ENCODE results near the gene USP3. TPM values are rescaled to one million over a fixed set of nuclear protein-coding genes. Genes with fewer than 3 reads are reported as not detected.

USP3 gene
- total RNA-seq, 2 donors from 2014 or later: 51.5 to 52.5 TPM

DNA sequence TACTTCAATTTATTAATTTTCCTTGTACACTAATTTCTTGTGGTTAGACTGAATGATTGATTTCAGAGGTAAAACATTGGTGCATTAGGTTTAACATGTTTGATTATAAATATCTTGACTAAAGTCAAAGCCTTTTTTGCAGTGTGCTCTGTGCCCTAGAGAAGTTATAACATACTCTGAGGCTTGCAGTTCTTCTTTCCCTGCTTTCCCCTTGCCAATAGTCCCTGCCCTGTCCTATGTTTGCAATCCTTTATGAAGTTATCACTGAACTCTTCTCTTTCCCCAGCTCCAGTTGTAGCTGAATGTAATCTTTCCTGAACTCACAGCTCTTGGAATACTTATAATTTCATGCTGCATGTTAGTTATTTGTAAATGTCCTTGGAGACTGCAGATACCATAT is 35.6 kb downstream of the USP3 start:
- TF ChIP-seq, protein P1, sequence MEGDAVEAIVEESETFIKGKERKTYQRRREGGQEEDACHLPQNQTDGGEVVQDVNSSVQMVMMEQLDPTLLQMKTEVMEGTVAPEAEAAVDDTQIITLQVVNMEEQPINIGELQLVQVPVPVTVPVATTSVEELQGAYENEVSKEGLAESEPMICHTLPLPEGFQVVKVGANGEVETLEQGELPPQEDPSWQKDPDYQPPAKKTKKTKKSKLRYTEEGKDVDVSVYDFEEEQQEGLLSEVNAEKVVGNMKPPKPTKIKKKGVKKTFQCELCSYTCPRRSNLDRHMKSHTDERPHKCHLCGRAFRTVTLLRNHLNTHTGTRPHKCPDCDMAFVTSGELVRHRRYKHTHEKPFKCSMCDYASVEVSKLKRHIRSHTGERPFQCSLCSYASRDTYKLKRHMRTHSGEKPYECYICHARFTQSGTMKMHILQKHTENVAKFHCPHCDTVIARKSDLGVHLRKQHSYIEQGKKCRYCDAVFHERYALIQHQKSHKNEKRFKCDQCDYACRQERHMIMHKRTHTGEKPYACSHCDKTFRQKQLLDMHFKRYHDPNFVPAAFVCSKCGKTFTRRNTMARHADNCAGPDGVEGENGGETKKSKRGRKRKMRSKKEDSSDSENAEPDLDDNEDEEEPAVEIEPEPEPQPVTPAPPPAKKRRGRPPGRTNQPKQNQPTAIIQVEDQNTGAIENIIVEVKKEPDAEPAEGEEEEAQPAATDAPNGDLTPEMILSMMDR (conservative IDR thresholded peaks at IDR 0.05): no peak
- H3K27ac Mint-ChIP-seq: no peak overlapping the region
- no peaks in the 10 kb centered on the region for H3K9me3 Mint-ChIP-seq
- no peak for DNase-seq
- H3K4me3 Mint-ChIP-seq: no peak overlapping the region
- peaks cover 55% of the 10 kb centered on the region for H3K4me1 Mint-ChIP-seq
- peaks cover 12% of the 10 kb centered on the region for H3K36me3 Mint-ChIP-seq (ENCODE audit: low read depth)
- H3K27ac ChIP-seq (ENCODE audit: low read depth, low read length): no peak overlapping the region
- H3K27me3 ChIP-seq (ENCODE audit: control insufficient read depth, insufficient read depth, low read length, poor library complexity, severe bottlenecking): no peaks in the 10 kb centered on the region
- peaks cover 35% of the 10 kb centered on the region for H3K36me3 ChIP-seq (ENCODE audit: control insufficient read depth, insufficient read depth, low read length)
- H3K27me3 Mint-ChIP-seq (ENCODE audit: insufficient read depth): no peaks in the 10 kb centered on the region
- H3K9ac ChIP-seq (ENCODE audit: extremely low read depth, low read length, poor library complexity, severe bottlenecking): no peak overlapping the region
- no peaks in the 10 kb centered on the region for H3K9me3 ChIP-seq (ENCODE audit: control insufficient read depth, low read length)
- peaks cover 9% of the 10 kb centered on the region for H3K4me1 ChIP-seq (ENCODE audit: control insufficient read depth, insufficient read depth, low read length)
- H3K4me3 ChIP-seq (ENCODE audit: low read length): no peak overlapping the region

DNA sequence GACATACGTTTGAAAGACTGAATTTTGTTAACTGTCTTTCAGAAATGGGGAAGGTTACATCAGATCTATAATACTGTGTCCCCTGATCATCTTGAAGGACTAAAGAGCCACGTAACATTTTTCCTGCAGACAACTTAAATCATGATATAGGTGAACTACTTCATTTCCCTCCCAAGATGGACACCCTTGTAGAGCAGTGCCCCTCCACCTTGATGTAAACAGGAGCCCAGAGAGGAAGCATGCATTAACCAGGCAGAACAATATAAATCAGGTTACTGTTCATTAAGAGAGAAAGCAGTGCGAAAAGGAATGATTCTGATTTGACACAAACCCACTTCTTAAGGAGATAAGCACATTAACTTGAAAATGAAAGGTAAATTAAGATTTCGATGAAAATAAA is 36.1 kb downstream of the USP3 start:
- TF ChIP-seq, protein P1 (conservative IDR thresholded peaks at IDR 0.05): no peak
- Histone ChIP-seq H3K4me1 (ENCODE audit: control insufficient read depth, insufficient read depth, low read length) (peaks cover 9% of the 10 kb centered on the region), H3K36me3 (ENCODE audit: control insufficient read depth, insufficient read depth, low read length) (peaks cover 39% of the 10 kb centered on the region), H3K27ac (ENCODE audit: low read depth, low read length) (no peak overlapping the region), H3K9ac (ENCODE audit: extremely low read depth, low read length, poor library complexity, severe bottlenecking) (no peak overlapping the region), H3K9me3 (ENCODE audit: control insufficient read depth, low read length) (no peaks in the 10 kb centered on the region), H3K27me3 (ENCODE audit: control insufficient read depth, insufficient read depth, low read length, poor library complexity, severe bottlenecking) (no peaks in the 10 kb centered on the region), H3K4me3 (ENCODE audit: low read length) (no peak overlapping the region)
- H3K27me3 Mint-ChIP-seq (ENCODE audit: insufficient read depth): no peaks in the 10 kb centered on the region
- WGBS, 2 experiments (ENCODE audit: insufficient coverage in 1 of 2, insufficient read length in 1 of 2): 84 to 100% methylated on average over 2 to 3 of the region's 4 CpGs
- no peak overlapping the region for H3K27ac Mint-ChIP-seq
- peaks cover 12% of the 10 kb centered on the region for H3K36me3 Mint-ChIP-seq (ENCODE audit: low read depth)
- peaks cover 50% of the 10 kb centered on the region for H3K4me1 Mint-ChIP-seq
- H3K9me3 Mint-ChIP-seq: no peaks in the 10 kb centered on the region
- no peak for DNase-seq
- no peak overlapping the region for H3K4me3 Mint-ChIP-seq

DNA sequence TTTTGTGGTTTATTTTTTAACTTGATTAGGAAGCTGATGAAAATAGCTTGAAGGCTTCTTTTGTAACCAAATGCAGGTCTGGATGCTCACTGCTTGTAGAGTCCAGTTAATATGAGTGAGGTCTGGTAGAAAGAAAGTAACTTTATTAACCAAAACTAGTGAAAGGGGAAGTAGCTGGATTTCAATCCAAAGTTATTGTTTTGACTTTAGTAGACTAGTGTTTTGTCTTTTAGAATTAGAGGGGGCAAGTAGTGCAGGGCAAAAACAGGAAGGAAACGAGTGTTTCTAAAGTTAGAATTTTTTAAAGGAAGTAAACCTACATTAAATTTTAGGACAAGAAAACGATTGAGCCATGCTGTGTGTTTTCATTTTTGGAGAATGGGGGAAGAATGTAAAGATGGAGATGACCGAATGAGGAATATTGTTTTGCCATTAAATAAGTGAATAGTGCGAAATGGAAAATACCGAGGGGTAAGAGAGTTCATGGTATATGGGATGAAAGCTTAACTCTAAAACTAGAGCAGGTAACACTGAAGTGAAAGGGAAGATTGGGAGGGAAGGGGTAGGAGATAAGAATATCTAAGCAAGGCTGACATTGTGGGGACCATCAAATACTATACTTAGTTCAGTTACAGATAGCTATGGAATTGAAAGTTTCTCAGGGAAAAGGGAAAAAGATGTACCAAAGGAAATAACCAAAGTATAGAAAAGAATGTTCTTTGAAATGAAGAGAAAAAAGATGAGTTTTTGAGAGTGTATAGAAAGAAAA is 40.0 kb downstream of the USP3 start:
- TF ChIP-seq, protein P1 (conservative IDR thresholded peaks at IDR 0.05): no peak
- no peak overlapping the region for H3K4me3 ChIP-seq (ENCODE audit: low read length)
- H3K27me3 ChIP-seq (ENCODE audit: control insufficient read depth, insufficient read depth, low read length, poor library complexity, severe bottlenecking): no peaks in the 10 kb centered on the region
- peaks cover 32% of the 10 kb centered on the region for H3K36me3 ChIP-seq (ENCODE audit: control insufficient read depth, insufficient read depth, low read length)
- H3K9me3 ChIP-seq (ENCODE audit: control insufficient read depth, low read length): no peaks in the 10 kb centered on the region
- Mint-ChIP-seq H3K9me3 (no peaks in the 10 kb centered on the region), H3K27me3 (ENCODE audit: insufficient read depth) (no peaks in the 10 kb centered on the region), H3K4me3 (no peak overlapping the region), H3K27ac (no peak overlapping the region), H3K4me1 (peaks cover 21% of the 10 kb centered on the region), H3K36me3 (ENCODE audit: low read depth) (peaks cover 8% of the 10 kb centered on the region)
- no peak overlapping the region for H3K27ac ChIP-seq (ENCODE audit: low read depth, low read length)
- H3K4me1 ChIP-seq (ENCODE audit: control insufficient read depth, insufficient read depth, low read length): no peaks in the 10 kb centered on the region
- DNase-seq: no peak
- WGBS, 2 experiments (ENCODE audit: insufficient coverage in 1 of 2, insufficient read length in 1 of 2): 88 to 91% methylated on average over 5 of the region's 5 CpGs
- no peak overlapping the region for H3K9ac ChIP-seq (ENCODE audit: extremely low read depth, low read length, poor library complexity, severe bottlenecking)
